Kidney (tissue), 22 donors: Measurements from ENCODE around the gene CNKSR2. TPM values are rescaled to one million over a fixed set of nuclear protein-coding genes. Genes with fewer than 3 reads are reported as not detected.
A peak's percentile ranks its signal among the peaks of the same experiment; 100 is the strongest.

Experiments
- DNase-seq, 5 donors: peaks; one replicate each; pipeline ENCODE4 v3.0.0-alpha.2; 2013 to 2020
- FAIRE-seq: peaks from 2 replicates; lab custom pipeline; 2012; peaks lifted over from hg19 to GRCh38; lab: Jason Lieb, UNC
- H3K27ac ChIP-seq, 2 donors: one replicate each; pipeline ENCODE4 v1.7.0; 2013; ENCODE audit warnings: low read depth in 2 of 2, low read length in 2 of 2, inconsistent platforms in 1 of 2
- H3K27me3 ChIP-seq: one replicate; pipeline ENCODE4 v1.7.1; 2013; ENCODE audit warnings: low read length, inconsistent platforms; ENCODE audit not compliant: control insufficient read depth, insufficient read depth
- H3K36me3 ChIP-seq, 3 donors: one replicate each; pipeline versions ENCODE4 v1.7.0 to v1.7.1; 2013; ENCODE audit warnings: low read length in 3 of 3, control low read depth in 1 of 3, inconsistent platforms in 1 of 3; ENCODE audit not compliant: insufficient read depth in 3 of 3, control insufficient read depth in 2 of 3
- H3K4me1 ChIP-seq, 3 donors: one replicate each; pipeline versions ENCODE4 v1.7.0 to v1.7.1; 2013; ENCODE audit warnings: low read length in 3 of 3, inconsistent platforms in 1 of 3, low read depth in 1 of 3; ENCODE audit not compliant: control insufficient read depth in 2 of 3, insufficient read depth in 2 of 3
- H3K4me3 ChIP-seq, 3 donors: one replicate each; pipeline versions ENCODE4 v1.7.0 to v1.8.1; 2013; ENCODE audit warnings: low read length in 3 of 3, control low read depth in 1 of 3, inconsistent platforms in 1 of 3
- H3K9ac ChIP-seq, 3 donors: one replicate each; pipeline versions ENCODE4 v1.7.0 to v1.7.1; 2013; ENCODE audit warnings: low read length in 3 of 3, control low read depth in 1 of 3, inconsistent platforms in 1 of 3
- H3K9me3 ChIP-seq, 3 donors: one replicate each; pipeline versions ENCODE4 v1.7.0 to v1.7.1; 2013; ENCODE audit warnings: low read length in 3 of 3, control low read depth in 1 of 3, inconsistent platforms in 1 of 3; ENCODE audit not compliant: control insufficient read depth in 2 of 3, insufficient read depth in 1 of 3
- intact Hi-C: fragments of 100-400 bp; cut with DNase I; formaldehyde crosslinking; loops from one replicate; pipeline ENCODE4 v1.11.1; 2022
- long read RNA-seq, 10 donors: library from polyadenylated mRNA in 1 of 10; unstranded in 1 of 10; transcript quantifications; one replicate each; pipeline ENCODE4 v2.0.0 and lab custom pipeline, GENCODE V29; 2021 to 2026
- polyA plus RNA-seq: library from polyadenylated mRNA; stranded (reverse); fragments of 350-450 nt; fragmentation: Illumina TruSeq; extraction: RNeasy Lipid Tissue Mini Kit (QIAGEN cat#74804); gene quantifications from one replicate; pipeline ENCODE4 v1.2.3, GENCODE V29; 2014; ENCODE audit warnings: low read depth, low replicate concordance; ENCODE audit not compliant: insufficient read depth
- total RNA-seq: library from RNA; stranded (reverse); fragmentation: NEBNext Ultra II Directional; extraction: Animal tissue kit (Norgen Biotek cat#: 25700); gene quantifications from one replicate; pipeline ENCODE4 v1.2.1, GENCODE V29; 2021
- TF ChIP-seq, protein P1 (sequence below): IDR thresholded peaks from 3 replicates; pipeline ENCODE4 v1.5.1; 2012; ENCODE audit warnings: mild to moderate bottlenecking, moderate library complexity, borderline replicate concordance; ENCODE audit not compliant: insufficient read depth; ENCODE audit errors: extremely low read depth
- donor health status: control.
- donor health status: control.
- donor health status: control.
- donor health status: control.
- donor health status: control.
- donor health status: DM: yes; HTN: yes; CAD: no.
- donor health status: Normal renal cell carcinoma (clear cell type).

Gene CNKSR2
- total RNA-seq = 1.6 TPM
- polyA plus RNA-seq = 0.06 TPM
- long read RNA-seq, donor 1 = 0 reads
- long read RNA-seq, donor 2 = 0 reads
- long read RNA-seq, donor 3 = 0 reads
- long read RNA-seq, donor 4 = 0 reads
- long read RNA-seq, donor 5 = 0 reads
- long read RNA-seq, donor 6 = 0 reads
- long read RNA-seq, donor 7 = 0 reads
- long read RNA-seq, donor 8 = 0 reads
- long read RNA-seq, donor 9 = 0 reads
- long read RNA-seq, donor 10, partial matches to known transcripts = 0 of 1 reads
- long read RNA-seq, donor 10, other reads (novel, unspliced or antisense) = 0 of 1 reads

GRCh38 chrX:21374163-21374993 is at the start of gene CNKSR2:
TSS of gene CNKSR2 (plus strand) at chrX:21374418. CDS start at chrX:21374898, 480 bp downstream.
- Histone ChIP-seq H3K9ac (no peak within 1 kb of the TSS), H3K9me3 (no peaks in the 10 kb centered on the region), H3K27ac (no peak within 1 kb of the TSS), H3K4me1 (no peaks in the 10 kb centered on the region), H3K36me3 (no peaks in the 10 kb centered on the region), H3K4me3 (peak within 1 kb of the TSS; percentile 3 to 37 (median 29)), H3K27me3 (peaks cover 7% of the 10 kb centered on the region)
- FAIRE-seq (no peak), DNase-seq (peak; percentile 65 to 88 (median 79))
- intact Hi-C loops = no loop called here
- TF ChIP-seq, protein P1, sequence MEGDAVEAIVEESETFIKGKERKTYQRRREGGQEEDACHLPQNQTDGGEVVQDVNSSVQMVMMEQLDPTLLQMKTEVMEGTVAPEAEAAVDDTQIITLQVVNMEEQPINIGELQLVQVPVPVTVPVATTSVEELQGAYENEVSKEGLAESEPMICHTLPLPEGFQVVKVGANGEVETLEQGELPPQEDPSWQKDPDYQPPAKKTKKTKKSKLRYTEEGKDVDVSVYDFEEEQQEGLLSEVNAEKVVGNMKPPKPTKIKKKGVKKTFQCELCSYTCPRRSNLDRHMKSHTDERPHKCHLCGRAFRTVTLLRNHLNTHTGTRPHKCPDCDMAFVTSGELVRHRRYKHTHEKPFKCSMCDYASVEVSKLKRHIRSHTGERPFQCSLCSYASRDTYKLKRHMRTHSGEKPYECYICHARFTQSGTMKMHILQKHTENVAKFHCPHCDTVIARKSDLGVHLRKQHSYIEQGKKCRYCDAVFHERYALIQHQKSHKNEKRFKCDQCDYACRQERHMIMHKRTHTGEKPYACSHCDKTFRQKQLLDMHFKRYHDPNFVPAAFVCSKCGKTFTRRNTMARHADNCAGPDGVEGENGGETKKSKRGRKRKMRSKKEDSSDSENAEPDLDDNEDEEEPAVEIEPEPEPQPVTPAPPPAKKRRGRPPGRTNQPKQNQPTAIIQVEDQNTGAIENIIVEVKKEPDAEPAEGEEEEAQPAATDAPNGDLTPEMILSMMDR = no peak

GRCh38 chrX:21354725-21355124 is 19.5 kb upstream of the CNKSR2 start:
- Histone ChIP-seq H3K4me3 (no peak overlapping the region), H3K9me3 (no peaks in the 10 kb centered on the region), H3K36me3 (no peaks in the 10 kb centered on the region), H3K27ac (no peak overlapping the region), H3K9ac (no peak overlapping the region), H3K4me1 (no peaks in the 10 kb centered on the region), H3K27me3 (no peaks in the 10 kb centered on the region)
- DNase-seq (no peak), FAIRE-seq (no peak)
- TF ChIP-seq, protein P1 = no peak
- intact Hi-C loops = no loop called here

DNA sequence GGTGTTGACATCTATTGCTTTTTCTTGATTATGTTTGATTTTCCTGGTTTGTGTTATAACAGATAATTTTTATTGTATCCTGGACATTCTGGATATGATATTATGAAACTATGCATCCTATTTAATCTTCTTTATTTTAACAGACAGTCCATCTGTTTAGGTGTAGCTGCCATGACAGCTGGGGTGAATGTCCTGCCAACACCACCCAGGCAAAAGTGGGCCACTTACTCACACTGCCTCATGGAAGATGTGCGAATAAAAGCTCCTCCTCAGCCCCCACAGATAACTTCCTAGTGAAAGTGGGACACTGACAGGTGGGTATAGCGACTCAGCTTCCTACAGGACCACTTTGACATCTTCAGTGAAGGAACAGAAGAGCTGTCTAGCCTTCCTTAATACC is 18.4 kb upstream of the CNKSR2 start:
- Histone ChIP-seq H3K4me1 (no peaks in the 10 kb centered on the region), H3K36me3 (no peaks in the 10 kb centered on the region), H3K9me3 (no peaks in the 10 kb centered on the region), H3K27ac (no peak overlapping the region), H3K9ac (no peak overlapping the region), H3K27me3 (no peaks in the 10 kb centered on the region), H3K4me3 (no peak overlapping the region)
- intact Hi-C loops = no loop called here
- no peak for DNase-seq
- TF ChIP-seq, protein P1 = no peak
- no peak for FAIRE-seq
